Stomach (tissue), 9 donors: Measurements from ENCODE around the gene SNX6. TPM values are rescaled to one million over a fixed set of nuclear protein-coding genes. Genes with fewer than 3 reads are reported as not detected.

Experiments used
- DNase-seq, 2 donors: peaks; one replicate each; pipeline versions ENCODE4 v3.0.0 to v3.0.0-alpha.2; 2013 to 2019
- H3K27ac ChIP-seq, 5 donors: fragments of 200-600 bp in 4 of 5; sonication (generic) in 4 of 5; one replicate each; pipeline ENCODE4 v1.5.1; 2013 to 2019; ENCODE audit warnings: mild to moderate bottlenecking in 1 of 5, moderate library complexity in 1 of 5
- H3K27me3 ChIP-seq, 3 donors: fragments of 200-600 bp; sonication (generic); one replicate each; pipeline ENCODE4 v1.5.1; 2017 to 2019; ENCODE audit warnings: mixed run types in 1 of 3
- H3K36me3 ChIP-seq, 4 donors: fragments of 200-600 bp; sonication (generic); 1 replicate in 3 of 4; 2 replicates in 1 of 4; pipeline ENCODE4 v1.5.1; 2016 to 2019
- H3K4me1 ChIP-seq, 4 donors: fragments of 200-600 bp; sonication (generic); one replicate each; pipeline ENCODE4 v1.5.1; 2016 to 2019
- H3K4me3 ChIP-seq, 4 donors: fragments of 200-600 bp; sonication (generic) in 3 of 4; one replicate each; pipeline ENCODE4 v1.5.1; 2016 to 2019; ENCODE audit warnings: mild to moderate bottlenecking in 1 of 4
- H3K9me3 ChIP-seq, 4 donors: fragments of 200-600 bp; sonication (generic); one replicate each; pipeline ENCODE4 v1.5.1; 2016 to 2019
- EP300 ChIP-seq: sonication (generic); formaldehyde crosslinking; IDR thresholded peaks from one replicate; pipeline ENCODE4 v1.6.1; 2017; ENCODE audit warnings: antibody characterized with exemption
- POLR2A ChIP-seq, 4 donors: fragments of 450-650 bp; IDR thresholded peaks; one replicate each; pipeline ENCODE4 v1.6.1; 2016; ENCODE audit warnings: antibody characterized with exemption in 4 of 4, control low read depth in 2 of 4, mild to moderate bottlenecking in 1 of 4, moderate library complexity in 1 of 4
- POLR2AphosphoS5 ChIP-seq, 3 donors: sonication (generic); formaldehyde crosslinking; IDR thresholded peaks; one replicate each; pipeline ENCODE4 v1.6.1; 2016; ENCODE audit warnings: antibody characterized with exemption in 3 of 3
- WGBS, 5 donors: extraction: QIAGEN DNeasy Blood & Tissue Kit in 3 of 5; methylation state at CpG; one replicate each; pipeline versions ENCODE4 v1.1.5 to v1.1.7; 2013 to 2018; 5-methylcytosine and 5-hydroxymethylcytosine counted together
- intact Hi-C: fragments of 100-400 bp; cut with DNase I; formaldehyde crosslinking; loops from one replicate; pipeline ENCODE4 v1.15.1; 2023; ENCODE audit warnings: low total_unique reads
- polyA plus RNA-seq, 3 donors: library from polyadenylated mRNA; stranded (reverse); fragments of 200-250 nt; gene quantifications; one replicate each; pipeline ENCODE4 v1.2.3, GENCODE V29; 2013
- total RNA-seq, 5 donors: library from RNA; depleted of rRNA; stranded (reverse); fragments of >200 nt; gene quantifications; one replicate each; pipeline versions ENCODE4 v1.1.0 to v1.2.3, GENCODE V29; 2014 to 2016
- TF ChIP-seq, protein P1 (sequence below), 7 experiments: fragments of 450-650 bp in 4 of 7; fragments of 200-600 bp in 3 of 7; sonication (generic) in 3 of 7; IDR thresholded peaks; one replicate each; pipeline ENCODE4 v1.5.1; 2016 to 2019; ENCODE audit warnings: antibody characterized with exemption in 7 of 7, control low read depth in 2 of 7, mild to moderate bottlenecking in 1 of 7
- donor health status: healthy with polysubstance abuse.
- donor health status: Bipolar disorder and iron deficiency.
- donor health status: healthy.

SNX6 gene
- total and polyA plus RNA-seq, 8 donors: 23.7 to 124 (median 45.2) TPM

DNA sequence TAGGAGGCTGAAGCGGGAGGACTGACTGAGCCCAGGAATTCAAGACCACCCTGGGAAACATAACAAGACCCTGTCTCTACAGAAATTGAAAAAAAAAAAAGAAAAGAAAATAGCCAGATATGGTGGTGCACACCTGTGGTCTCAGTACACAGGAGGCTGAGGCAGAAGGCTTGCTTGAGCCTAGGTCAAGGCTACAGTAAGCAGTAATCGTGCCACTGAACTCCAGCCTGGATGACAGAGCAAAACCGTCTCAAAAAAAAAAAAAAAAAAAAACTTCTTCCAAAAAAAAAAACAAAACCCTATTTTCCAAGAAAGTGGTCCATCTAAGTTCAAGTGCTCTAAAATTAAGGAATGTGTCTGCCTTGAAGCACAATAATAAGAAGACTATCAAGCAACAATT, 19.8 kb downstream of the SNX6 start:
- WGBS, 5 donors: 68 to 86% (median 74%) methylated on average over 3 of the region's 3 CpGs
- no peaks in the 10 kb centered on the region for H3K9me3 ChIP-seq
- intact Hi-C loops: no loop called here
- DNase-seq: no peak
- no peaks in the 10 kb centered on the region for H3K4me1 ChIP-seq
- no peak overlapping the region for H3K4me3 ChIP-seq
- H3K36me3 ChIP-seq: peaks cover 40 to 81% (median 74%) of the 10 kb centered on the region in 4 donors
- TF ChIP-seq POLR2A (IDR thresholded peaks at IDR 0.05): no peak
- no peak for TF ChIP-seq EP300
- TF ChIP-seq POLR2AphosphoS5 (IDR thresholded peaks at IDR 0.05): no peak
- TF ChIP-seq, protein P1, sequence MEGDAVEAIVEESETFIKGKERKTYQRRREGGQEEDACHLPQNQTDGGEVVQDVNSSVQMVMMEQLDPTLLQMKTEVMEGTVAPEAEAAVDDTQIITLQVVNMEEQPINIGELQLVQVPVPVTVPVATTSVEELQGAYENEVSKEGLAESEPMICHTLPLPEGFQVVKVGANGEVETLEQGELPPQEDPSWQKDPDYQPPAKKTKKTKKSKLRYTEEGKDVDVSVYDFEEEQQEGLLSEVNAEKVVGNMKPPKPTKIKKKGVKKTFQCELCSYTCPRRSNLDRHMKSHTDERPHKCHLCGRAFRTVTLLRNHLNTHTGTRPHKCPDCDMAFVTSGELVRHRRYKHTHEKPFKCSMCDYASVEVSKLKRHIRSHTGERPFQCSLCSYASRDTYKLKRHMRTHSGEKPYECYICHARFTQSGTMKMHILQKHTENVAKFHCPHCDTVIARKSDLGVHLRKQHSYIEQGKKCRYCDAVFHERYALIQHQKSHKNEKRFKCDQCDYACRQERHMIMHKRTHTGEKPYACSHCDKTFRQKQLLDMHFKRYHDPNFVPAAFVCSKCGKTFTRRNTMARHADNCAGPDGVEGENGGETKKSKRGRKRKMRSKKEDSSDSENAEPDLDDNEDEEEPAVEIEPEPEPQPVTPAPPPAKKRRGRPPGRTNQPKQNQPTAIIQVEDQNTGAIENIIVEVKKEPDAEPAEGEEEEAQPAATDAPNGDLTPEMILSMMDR (IDR thresholded peaks at IDR 0.05): no peak
- H3K27me3 ChIP-seq: no peaks in the 10 kb centered on the region
- H3K27ac ChIP-seq: no peak overlapping the region

DNA sequence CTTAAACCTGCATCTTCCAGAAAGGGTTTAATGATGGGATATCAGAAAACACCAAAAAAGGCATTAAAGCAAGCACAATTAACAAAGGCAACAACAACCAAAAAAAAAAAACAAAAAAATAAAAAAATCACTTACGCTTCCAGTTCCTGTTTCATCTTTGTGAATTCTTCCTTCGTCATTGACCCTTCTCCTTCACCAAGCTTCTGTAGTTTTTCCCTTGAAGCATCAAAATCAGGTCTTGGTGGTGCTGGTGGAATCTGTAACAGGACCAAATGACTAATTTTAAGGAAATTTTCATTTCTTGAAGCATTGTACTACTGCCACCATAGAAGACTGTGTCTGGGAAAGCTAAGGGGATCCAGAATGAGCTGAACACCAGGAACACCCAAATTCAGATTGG, 24.5 kb downstream of the SNX6 start:
- no peaks in the 10 kb centered on the region for H3K4me1 ChIP-seq
- H3K27ac ChIP-seq: no peak overlapping the region
- intact Hi-C loops: no loop called here
- 90 to 93% (median 91%) methylated on average over 2 of the region's 2 CpGs for WGBS, 5 donors
- peaks cover 78 to 97% (median 89%) of the 10 kb centered on the region in 4 donors for H3K36me3 ChIP-seq
- TF ChIP-seq POLR2A (IDR thresholded peaks at IDR 0.05) (no peak), EP300 (no peak), POLR2AphosphoS5 (IDR thresholded peaks at IDR 0.05) (no peak)
- TF ChIP-seq, protein P1 (IDR thresholded peaks at IDR 0.05): no peak
- H3K4me3 ChIP-seq: no peak overlapping the region
- no peaks in the 10 kb centered on the region for H3K9me3 ChIP-seq
- no peaks in the 10 kb centered on the region for H3K27me3 ChIP-seq
- no peak for DNase-seq

DNA sequence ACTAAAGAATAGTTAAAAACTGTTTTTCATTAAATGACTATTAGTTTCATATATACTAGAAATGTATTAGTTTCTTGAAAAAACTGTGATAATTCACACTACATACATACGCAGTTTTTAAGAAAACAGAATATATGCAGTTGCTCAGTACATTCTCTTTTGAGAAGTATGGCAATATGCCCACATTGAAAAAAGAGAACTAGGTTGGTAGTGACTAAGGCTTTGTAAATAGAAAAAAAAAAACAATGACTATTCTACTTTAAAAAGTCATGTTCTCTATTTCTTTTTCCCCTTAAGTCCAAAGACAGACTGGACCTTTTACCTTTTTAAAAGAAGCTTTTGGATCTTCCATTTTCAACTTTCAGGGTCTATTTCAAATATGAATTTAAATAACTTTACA, 25.0 kb downstream of the SNX6 start:
- Histone ChIP-seq H3K4me1 (no peaks in the 10 kb centered on the region), H3K4me3 (no peak overlapping the region), H3K27ac (no peak overlapping the region), H3K36me3 (peaks cover 83 to 100% (median 94%) of the 10 kb centered on the region in 4 donors), H3K9me3 (no peaks in the 10 kb centered on the region), H3K27me3 (no peaks in the 10 kb centered on the region)
- DNase-seq: peak in 1 of 2 donors; percentile 20
- intact Hi-C loops: no loop called here
- TF ChIP-seq, protein P1 (IDR thresholded peaks at IDR 0.05): no peak
- TF ChIP-seq EP300 (no peak), POLR2A (IDR thresholded peaks at IDR 0.05) (no peak), POLR2AphosphoS5 (IDR thresholded peaks at IDR 0.05) (no peak)
- 59 to 92% (median 73%) methylated on average over 1 of the region's 1 CpG for WGBS, 5 donors

DNA sequence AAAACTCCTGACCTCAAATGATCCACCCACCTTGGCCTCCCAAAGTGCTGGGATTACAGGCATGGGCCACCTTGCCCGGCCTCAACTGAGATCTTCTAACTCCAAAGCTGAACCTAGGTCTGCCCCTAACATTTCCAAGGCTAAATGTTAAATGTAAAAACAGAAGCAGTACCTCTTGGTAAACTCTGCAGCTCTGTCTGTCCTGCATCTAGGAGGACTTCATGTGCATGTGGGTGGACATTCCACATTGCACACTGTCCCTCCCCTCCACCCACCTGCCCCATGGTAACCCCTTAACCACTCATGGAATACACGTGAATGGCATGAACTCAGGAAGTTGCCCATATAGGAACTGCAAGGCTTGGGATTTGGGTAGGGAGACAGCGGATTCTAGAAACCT, 33.1 kb downstream of the SNX6 start:
- no peaks in the 10 kb centered on the region for H3K4me1 ChIP-seq
- peak in 1 of 2 donors; percentile 10 for DNase-seq
- 83 to 90% (median 86%) methylated on average over 3 of the region's 3 CpGs for WGBS, 5 donors
- no peak overlapping the region for H3K4me3 ChIP-seq
- TF ChIP-seq POLR2AphosphoS5 (IDR thresholded peaks at IDR 0.05) (no peak), EP300 (no peak), POLR2A (IDR thresholded peaks at IDR 0.05) (no peak)
- TF ChIP-seq, protein P1 (IDR thresholded peaks at IDR 0.05): no peak
- H3K36me3 ChIP-seq: peaks cover 86 to 100% (median 100%) of the 10 kb centered on the region in 4 donors
- H3K27me3 ChIP-seq: no peaks in the 10 kb centered on the region
- intact Hi-C loops: no loop called here
- H3K9me3 ChIP-seq: no peaks in the 10 kb centered on the region
- H3K27ac ChIP-seq: no peak overlapping the region
